HEK293 (cell line): ENCODE results near the gene PLCG1.

Experiments
- CTCF ChIA-PET: fragments of 350-600 bp; formaldehyde crosslinking; extraction: SDS; loops from one replicate; lab custom pipeline; 2021; ENCODE audit warnings: antibody characterized with exemption; lab: Yijun Ruan, JAX
- POLR2A ChIA-PET: fragments of 300-600 bp; formaldehyde crosslinking; extraction: SDS; loops from one replicate; lab custom pipeline; 2020; ENCODE audit warnings: antibody characterized with exemption, inconsistent platforms; lab: Yijun Ruan, JAX
- H3K27ac ChIP-seq: fragments of 200-500 bp; sonication (Bioruptor generic); 2 replicates; pipeline ENCODE4 v1.5.1; 2014; ENCODE audit warnings: low read depth, low read length, control low read depth, inconsistent platforms; ENCODE audit errors: extremely low read depth
- H3K36me3 ChIP-seq, 2 experiments: fragments of 200-500 bp in 1 of 2; sonication (Bioruptor generic) in 1 of 2; 1 replicate in 1 of 2; 2 replicates in 1 of 2; pipeline ENCODE4 v1.5.1; 2014 to 2017; ENCODE audit warnings: inconsistent platforms in 2 of 2, low read length in 2 of 2; ENCODE audit not compliant: control insufficient read depth in 2 of 2, insufficient read depth in 1 of 2
- H3K4me1 ChIP-seq: fragments of 200-500 bp; sonication (Bioruptor generic); 2 replicates; pipeline ENCODE4 v1.5.1; 2014; ENCODE audit warnings: mild to moderate bottlenecking, low read length, inconsistent platforms; ENCODE audit not compliant: control insufficient read depth, insufficient read depth
- H3K4me3 ChIP-seq: 2 replicates; pipeline ENCODE4 v1.5.1; 2011; ENCODE audit warnings: low read depth, mild to moderate bottlenecking, control low read depth, low read length, moderate library complexity
- H3K9me3 ChIP-seq: fragments of 200-500 bp; sonication (Bioruptor generic); 2 replicates; pipeline ENCODE4 v1.5.1; 2014; ENCODE audit warnings: low read depth, low read length, inconsistent platforms; ENCODE audit not compliant: control insufficient read depth, insufficient read depth
- BCL11A ChIP-seq: fragments of 450-650 bp; formaldehyde crosslinking; IDR thresholded peaks from 2 replicates; pipeline ENCODE4 v1.5.1; 2016; ENCODE audit warnings: low read depth, missing biosample characterization, missing genetic modification characterization
- ZBTB1 ChIP-seq: fragments of 450-650 bp; formaldehyde crosslinking; IDR thresholded peaks from 2 replicates; pipeline ENCODE4 v1.5.1; 2016; ENCODE audit warnings: missing biosample characterization, missing genetic modification characterization
- ZBTB11 ChIP-seq: fragments of 450-650 bp; formaldehyde crosslinking; conservative IDR thresholded peaks from 2 replicates; pipeline ENCODE4 v1.5.1; 2016; ENCODE audit warnings: low read depth, missing biosample characterization, missing genetic modification characterization
- ZBTB21 ChIP-seq: fragments of 450-650 bp; formaldehyde crosslinking; IDR thresholded peaks from 2 replicates; pipeline ENCODE4 v1.5.1; 2017; ENCODE audit warnings: missing biosample characterization, missing genetic modification characterization
- ZBTB7A ChIP-seq: fragments of 450-650 bp; formaldehyde crosslinking; IDR thresholded peaks from 2 replicates; pipeline ENCODE4 v1.5.1; 2016; ENCODE audit warnings: low read depth, missing biosample characterization, missing genetic modification characterization
- ZNF146 ChIP-seq: fragments of 450-650 bp; formaldehyde crosslinking; IDR thresholded peaks from 2 replicates; pipeline ENCODE4 v1.5.1; 2016; ENCODE audit warnings: missing biosample characterization, missing genetic modification characterization
- ZNF202 ChIP-seq: fragments of 450-650 bp; formaldehyde crosslinking; IDR thresholded peaks from 2 replicates; pipeline ENCODE4 v1.5.1; 2016; ENCODE audit warnings: missing biosample characterization, missing genetic modification characterization, borderline replicate concordance
- ZNF280D ChIP-seq: fragments of 450-650 bp; formaldehyde crosslinking; IDR thresholded peaks from 2 replicates; pipeline ENCODE4 v1.5.1; 2016; ENCODE audit warnings: missing biosample characterization, missing genetic modification characterization
- ZNF518A ChIP-seq: fragments of 450-650 bp; formaldehyde crosslinking; conservative IDR thresholded peaks from 2 replicates; pipeline ENCODE4 v1.5.1; 2016; ENCODE audit warnings: low read depth, missing biosample characterization, missing genetic modification characterization
- ZNF624 ChIP-seq: fragments of 450-650 bp; formaldehyde crosslinking; IDR thresholded peaks from 2 replicates; pipeline ENCODE4 v1.5.1; 2017; ENCODE audit warnings: missing biosample characterization, missing genetic modification characterization
- ZNF626 ChIP-seq: fragments of 450-650 bp; sonication (Bioruptor Pico); formaldehyde crosslinking; IDR thresholded peaks from 2 replicates; pipeline ENCODE4 v1.5.1; 2018; ENCODE audit warnings: missing biosample characterization, missing genetic modification characterization, inconsistent platforms
- ZNF785 ChIP-seq: fragments of 450-650 bp; formaldehyde crosslinking; IDR thresholded peaks from 2 replicates; pipeline ENCODE4 v1.5.1; 2016; ENCODE audit warnings: missing biosample characterization, missing genetic modification characterization
- ZSCAN18 ChIP-seq: fragments of 450-650 bp; formaldehyde crosslinking; IDR thresholded peaks from 2 replicates; pipeline ENCODE4 v1.5.1; 2016; ENCODE audit warnings: missing biosample characterization, missing genetic modification characterization

Gene PLCG1

GRCh38 chr20:41159547-41159946, 22.2 kb downstream of the PLCG1 start:
- CTCF ChIA-PET, result interaction anchor here (3.6 kb wide), 1 partner anchor 13 kb away, joined by 15 read pairs; no protein-coding TSS in a partner anchor
- no peak for TF ChIP-seq ZBTB21
- no peak for TF ChIP-seq ZNF146 (tag by site-specific recombination)
- TF ChIP-seq ZNF626 (tag by site-specific recombination), result no peak
- TF ChIP-seq BCL11A (tag by site-specific recombination), result no peak
- TF ChIP-seq ZBTB1 (tag by site-specific recombination), result no peak
- TF ChIP-seq ZBTB7A (tag by site-specific recombination), result no peak
- no peak for TF ChIP-seq ZNF624
- no peak for TF ChIP-seq ZNF280D (tag by site-specific recombination)
- TF ChIP-seq ZNF785 (tag by site-specific recombination), result no peak
- no peak for TF ChIP-seq ZNF202 (tag by site-specific recombination)
- no peak for TF ChIP-seq ZBTB11 (tag by site-specific recombination)
- no peak for TF ChIP-seq ZSCAN18 (tag by site-specific recombination)
- TF ChIP-seq ZNF518A (tag by site-specific recombination), result no peak
- Histone ChIP-seq H3K36me3 (peaks cover 4 to 78% of the 10 kb centered on the region in 2 experiments; a peak in 2 of 3 replicates), H3K9me3 (no peaks in the 10 kb centered on the region), H3K4me1 (no peaks in the 10 kb centered on the region), H3K4me3 (no peak overlapping the region), H3K27ac (no peak overlapping the region)
- POLR2A ChIA-PET, result no interaction called here
